MCF 10A (cell line): ENCODE measurements around the gene TSPAN31. TPM values are rescaled to one million over a fixed set of nuclear protein-coding genes. Genes with fewer than 3 reads are reported as not detected.

Source experiments
- BruUV-seq: library from RNA; stranded (reverse); fragments of 400-500 nt; replicated peaks from 2 replicates; lab custom pipeline; 2021; lab: Mats Ljungman, UMichigan
- CTCF ChIA-PET: fragments of 300-600 bp; sonication (Branson Sonifier 250); formaldehyde crosslinking; extraction: SDS; loops from one replicate; lab custom pipeline; 2021; ENCODE audit warnings: antibody characterized with exemption, inconsistent platforms; lab: Yijun Ruan, JAX
- POLR2A ChIA-PET: fragments of 300-600, 350-650 bp; sonication (Branson Sonifier 250); formaldehyde crosslinking; extraction: SDS; loops from one replicate; lab custom pipeline; 2020; ENCODE audit warnings: antibody characterized with exemption, inconsistent platforms; lab: Yijun Ruan, JAX
- DNase-seq: peaks from one replicate; pipeline ENCODE4 v3.0.0-alpha.2; 2018; ENCODE audit not compliant: unreplicated experiment
- H3K27ac Mint-ChIP-seq: one replicate; pipeline ENCODE4 v1.8.0; 2022; ENCODE audit warnings: mild to moderate bottlenecking, low read depth, mixed read lengths; ENCODE audit not compliant: unreplicated experiment
- H3K27me3 Mint-ChIP-seq: one replicate; pipeline ENCODE4 v1.8.0; 2022; ENCODE audit warnings: mixed read lengths; ENCODE audit not compliant: insufficient read depth, unreplicated experiment
- H3K36me3 Mint-ChIP-seq: one replicate; pipeline ENCODE4 v1.8.0; 2022; ENCODE audit warnings: mild to moderate bottlenecking, moderate library complexity, mixed read lengths; ENCODE audit not compliant: insufficient read depth, unreplicated experiment
- H3K4me1 Mint-ChIP-seq: one replicate; pipeline ENCODE4 v1.8.0; 2022; ENCODE audit warnings: mixed read lengths; ENCODE audit not compliant: insufficient read depth, unreplicated experiment
- H3K4me3 Mint-ChIP-seq: one replicate; pipeline ENCODE4 v1.8.0; 2022; ENCODE audit warnings: mild to moderate bottlenecking, moderate library complexity, mixed read lengths; ENCODE audit not compliant: unreplicated experiment
- H3K9me3 Mint-ChIP-seq: one replicate; pipeline ENCODE4 v1.8.0; 2022; ENCODE audit warnings: mixed read lengths; ENCODE audit not compliant: unreplicated experiment
- CTCF ChIP-seq: fragments of 200-600 bp; IDR thresholded peaks from one replicate; pipeline ENCODE4 v1.8.0; 2022; ENCODE audit warnings: antibody characterized with exemption, mild to moderate bottlenecking; ENCODE audit not compliant: unreplicated experiment
- intact Hi-C: fragments of 100-400 bp; cut with micrococcal nuclease; formaldehyde crosslinking; loops from 2 replicates; pipeline ENCODE4 v1.14.1; 2022
- total RNA-seq: library from RNA; stranded (reverse); gene quantifications from 2 replicates; pipeline ENCODE4 v1.2.3, GENCODE V29; 2022

The TSPAN31 gene
- total RNA-seq, 1 experiment from 2014 or later: 24.8 TPM

- intact Hi-C loops: no loop called here
- Mint-ChIP-seq H3K27me3 (no peaks in the 10 kb centered on the region), H3K36me3 (peaks cover 18% of the 10 kb centered on the region), H3K4me3 (peak overlapping the region; percentile 89), H3K9me3 (no peaks in the 10 kb centered on the region), H3K4me1 (peaks cover 41% of the 10 kb centered on the region), H3K27ac (peak overlapping the region; percentile 27)
- CTCF ChIA-PET: interaction anchor here (0.6 to 2.9 kb wide), 9 partner anchors 8 to 334 kb away, joined by 3 to 12 read pairs (median 4); partner anchors contain the start of gene TSFM
- POLR2A ChIA-PET: interaction anchor here (0.8 to 2.5 kb wide), 7 partner anchors 12 to 244 kb away, joined by 3 to 26 read pairs (median 7); partner anchors contain the start of genes CDK4, MARCHF9, MBD6 and TSFM
- no peak for DNase-seq
- no TSS peak for BruUV-seq
- no peak for TF ChIP-seq CTCF
Observed at GRCh38 chr12:57767305-57767698, 22.5 kb downstream of the TSPAN31 start.

- no peak for DNase-seq
- Mint-ChIP-seq H3K27me3 (no peaks in the 10 kb centered on the region), H3K4me3 (no peak overlapping the region), H3K9me3 (no peaks in the 10 kb centered on the region), H3K4me1 (peaks cover 41% of the 10 kb centered on the region), H3K36me3 (peaks cover 18% of the 10 kb centered on the region), H3K27ac (no peak overlapping the region)
- no peak for TF ChIP-seq CTCF
- CTCF ChIA-PET: interaction anchor here (0.7 to 2.9 kb wide), 6 partner anchors 8 to 334 kb away, joined by 3 to 12 read pairs (median 4); partner anchors contain the start of gene TSFM
- POLR2A ChIA-PET: interaction anchor here (0.8 to 2.5 kb wide), 6 partner anchors 12 to 244 kb away, joined by 3 to 26 read pairs (median 5); partner anchors contain the start of genes MARCHF9, MBD6, TSFM and TSPAN31
- intact Hi-C loops: no loop called here
- BruUV-seq: no TSS peak
Observed at GRCh38 chr12:57767876-57768275, 23.0 kb downstream of the TSPAN31 start.

- no peak for TF ChIP-seq CTCF
- no TSS peak for BruUV-seq
- DNase-seq: no peak
- intact Hi-C loops: no loop called here
- ChIA-PET CTCF (interaction anchor here (1.0 kb wide), 1 partner anchor 137 kb away, joined by 3 read pairs; the partner anchor contains the start of gene B4GALNT1), POLR2A (no interaction called here)
- Mint-ChIP-seq H3K36me3 (peaks cover 7% of the 10 kb centered on the region), H3K4me3 (no peak overlapping the region), H3K9me3 (no peaks in the 10 kb centered on the region), H3K4me1 (peaks cover 33% of the 10 kb centered on the region), H3K27ac (no peak overlapping the region), H3K27me3 (no peaks in the 10 kb centered on the region)
Observed at GRCh38 chr12:57769594-57769993, 24.8 kb downstream of the TSPAN31 start.

- intact Hi-C loops: no loop called here
- POLR2A ChIA-PET: interaction anchor here (0.6 kb wide), 1 partner anchor 77 kb away, joined by 4 read pairs; the partner anchor contains the start of gene OS9
- peak overlapping the region; percentile 99 for H3K4me3 Mint-ChIP-seq
- peak overlapping the region; percentile 100 for H3K27ac Mint-ChIP-seq
- no peaks in the 10 kb centered on the region for H3K9me3 Mint-ChIP-seq
- H3K36me3 Mint-ChIP-seq: peaks cover 11% of the 10 kb centered on the region
- H3K27me3 Mint-ChIP-seq: no peaks in the 10 kb centered on the region
- no TSS peak for BruUV-seq
- TF ChIP-seq CTCF: no peak
- CTCF ChIA-PET: interaction anchor here (0.5 to 1.3 kb wide), 4 partner anchors 8 to 308 kb away, joined by 3 to 4 read pairs (median 3); partner anchors contain the start of gene B4GALNT1
- H3K4me1 Mint-ChIP-seq: peaks cover 35% of the 10 kb centered on the region
- DNase-seq: no peak
Observed at GRCh38 chr12:57770734-57771133, 25.9 kb downstream of the TSPAN31 start.
